Inferior parietal cortex (tissue), 1 donor: ENCODE results near the gene ST3GAL2.
"Not testable (repeated sequence)": the region's sequence is repeated elsewhere in the genome, so short reads cannot be mapped to it uniquely, and the experiment has no call there.

Experiments
- DNase-seq: peaks from one replicate; pipeline ENCODE4 v3.0.0-alpha.2; 2016; ENCODE audit errors: extremely low spot score

ST3GAL2 gene

DNA sequence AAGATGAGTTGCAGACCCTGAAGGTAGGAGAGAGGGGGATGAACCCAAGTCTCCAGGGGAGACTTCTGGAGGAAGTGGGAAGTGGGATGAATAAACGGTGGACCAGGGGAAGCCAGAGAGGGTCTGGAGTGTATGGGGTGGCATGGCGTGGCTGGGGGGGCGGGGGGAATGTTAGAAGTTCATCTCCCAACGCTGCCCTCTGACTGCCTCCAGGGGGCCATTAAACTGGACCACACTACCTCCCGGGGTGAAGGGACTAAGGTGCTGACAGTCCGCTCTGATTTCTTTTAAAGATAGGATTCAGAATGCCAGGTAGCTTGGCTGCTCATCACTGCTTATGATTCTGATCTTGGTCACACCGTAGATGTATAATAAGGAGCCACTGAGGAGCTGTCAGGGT, 21.2 kb downstream of the ST3GAL2 start:
- no peak for DNase-seq

DNA sequence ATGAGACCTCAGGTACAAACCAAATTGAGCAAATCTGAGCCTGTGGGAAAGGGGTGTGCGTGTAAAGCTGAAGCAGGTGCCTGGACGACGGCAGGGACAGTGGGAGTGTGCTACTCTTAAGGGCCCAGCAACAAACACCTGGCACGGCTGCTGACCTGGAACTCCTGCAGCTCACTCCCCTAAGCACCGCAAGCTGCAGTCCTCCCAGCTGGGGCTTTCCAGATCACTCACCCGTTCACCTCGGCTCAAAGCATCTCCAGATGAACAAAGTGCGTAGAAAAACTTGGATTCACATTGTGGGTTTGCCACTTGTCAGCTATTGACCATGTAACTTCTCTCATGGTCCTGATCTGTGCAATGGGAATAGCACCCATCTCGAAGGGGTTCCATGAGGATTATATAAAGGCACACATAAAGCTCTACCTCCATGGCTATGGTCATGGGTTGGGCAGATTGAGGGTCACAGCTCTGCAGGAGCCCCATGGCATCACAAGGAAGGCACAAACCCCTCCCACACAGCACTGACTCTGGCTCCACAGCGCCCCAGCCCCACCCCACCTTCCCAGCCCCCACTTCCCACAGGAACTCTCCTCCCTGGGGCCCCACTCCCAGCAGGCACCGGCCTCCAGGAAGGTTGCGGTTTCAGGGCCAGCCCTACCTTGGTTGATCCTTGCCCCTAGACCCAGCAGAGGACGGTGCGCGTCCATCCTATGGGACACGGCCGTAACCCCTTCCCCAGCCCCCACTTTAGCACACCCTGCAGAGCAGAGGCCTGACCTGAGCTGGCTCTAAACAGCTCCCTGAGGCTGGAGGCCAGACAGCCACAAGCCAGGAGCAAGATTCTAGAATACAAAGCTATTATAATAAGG, 21.9 kb downstream of the ST3GAL2 start:
- DNase-seq = no peak

DNA sequence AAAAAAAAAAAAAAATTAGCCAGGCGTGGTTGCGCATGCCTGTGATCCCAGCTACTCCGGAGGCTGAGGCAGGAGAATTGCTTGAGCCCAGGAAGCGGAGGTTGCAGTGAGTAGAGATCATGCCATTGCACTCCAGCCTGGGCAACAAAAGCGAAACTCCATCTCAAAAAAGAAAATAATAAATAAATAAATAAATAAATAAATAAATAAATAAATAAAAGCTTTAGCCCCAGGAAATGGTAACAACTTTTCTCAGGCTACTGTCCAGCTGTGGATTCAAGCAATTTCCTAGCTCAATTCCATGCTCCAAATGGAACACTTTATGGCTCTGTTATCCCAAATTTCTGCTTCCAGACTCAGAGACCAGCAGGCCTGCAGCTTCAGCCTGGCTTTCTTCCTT, 25.3 kb downstream of the ST3GAL2 start:
- not testable (repeated sequence) for DNase-seq

DNA sequence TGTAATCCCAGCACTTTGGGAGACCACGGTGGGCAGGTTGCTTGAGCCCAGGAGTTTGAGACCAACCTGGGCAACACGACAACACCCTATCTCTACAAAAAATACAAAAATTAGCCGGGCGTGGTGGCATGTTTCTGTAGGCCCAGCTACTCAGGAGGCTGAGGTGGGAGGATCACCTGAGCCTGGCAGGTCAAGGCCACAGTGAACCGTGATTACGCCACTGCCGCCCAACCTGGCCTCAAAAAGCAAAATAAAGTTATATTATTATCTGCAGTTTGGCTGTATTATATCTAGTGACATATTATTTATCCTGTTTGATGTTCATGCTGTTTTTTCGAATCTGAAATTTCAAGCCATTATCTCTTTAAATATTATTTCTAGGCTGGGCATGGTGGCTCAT, 26.5 kb downstream of the ST3GAL2 start:
- no peak for DNase-seq

DNA sequence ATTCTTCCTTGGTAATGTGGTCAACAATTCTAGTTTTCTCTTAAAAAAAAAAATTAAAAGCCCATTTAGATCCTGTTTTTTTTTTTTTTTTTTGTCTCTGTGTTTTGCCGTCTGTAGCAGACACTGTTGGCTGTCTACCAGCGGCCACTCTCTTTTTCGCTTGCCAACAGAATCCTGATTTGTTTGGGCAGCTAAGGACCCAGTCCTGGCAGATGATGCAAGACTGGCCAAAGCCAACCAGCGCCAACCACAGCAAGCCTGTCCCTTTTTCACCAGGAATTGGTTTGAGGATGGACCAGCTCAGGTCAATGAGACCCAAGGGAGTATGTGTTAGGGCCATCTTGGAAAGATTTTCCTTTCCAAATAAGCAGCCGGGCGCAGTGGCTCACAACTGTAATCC, 28.2 kb downstream of the ST3GAL2 start:
- peak; percentile 31 for DNase-seq

DNA sequence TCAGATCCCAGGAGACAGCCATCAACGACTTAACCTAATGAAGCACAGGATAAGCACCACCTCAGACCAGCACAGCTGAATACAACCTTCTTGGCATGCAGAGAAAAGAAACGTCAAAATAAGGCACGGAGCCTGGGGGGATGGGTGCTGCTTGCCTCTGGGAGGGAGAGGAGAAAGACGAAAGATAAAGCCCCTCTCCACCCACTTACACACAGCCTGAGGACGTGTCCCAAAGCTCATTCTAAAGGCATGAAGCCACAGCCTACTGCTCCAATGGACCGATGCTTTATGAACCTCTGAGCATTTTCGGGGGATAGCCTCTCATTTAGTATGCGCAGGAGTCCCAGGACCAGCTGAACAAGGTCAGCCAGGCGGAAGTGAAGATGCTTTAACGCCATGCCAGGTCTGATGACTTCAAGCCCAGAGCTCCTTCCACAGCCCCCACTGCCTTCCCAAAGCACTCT, 31.1 kb downstream of the ST3GAL2 start:
- DNase-seq = no peak

DNA sequence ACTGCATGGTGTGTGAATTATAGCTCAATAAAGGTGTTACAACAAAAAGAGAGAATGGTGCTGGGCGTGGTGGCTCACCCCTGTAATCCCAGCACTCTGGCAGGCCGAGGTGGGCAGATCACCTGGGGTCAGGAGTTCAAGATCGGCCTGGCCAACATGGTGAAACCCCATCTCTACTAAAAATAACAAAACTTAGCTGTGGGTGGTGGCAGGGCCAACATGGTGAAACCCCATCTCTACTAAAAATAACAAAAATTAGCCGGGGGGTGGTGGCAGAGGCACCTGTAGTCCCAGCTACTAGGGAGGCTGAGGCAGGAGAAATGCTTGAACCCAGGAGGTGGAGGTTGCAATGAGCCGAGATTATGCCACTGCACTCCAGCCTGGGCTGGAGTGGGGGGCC, 32.8 kb downstream of the ST3GAL2 start:
- DNase-seq = not testable (repeated sequence)

DNA sequence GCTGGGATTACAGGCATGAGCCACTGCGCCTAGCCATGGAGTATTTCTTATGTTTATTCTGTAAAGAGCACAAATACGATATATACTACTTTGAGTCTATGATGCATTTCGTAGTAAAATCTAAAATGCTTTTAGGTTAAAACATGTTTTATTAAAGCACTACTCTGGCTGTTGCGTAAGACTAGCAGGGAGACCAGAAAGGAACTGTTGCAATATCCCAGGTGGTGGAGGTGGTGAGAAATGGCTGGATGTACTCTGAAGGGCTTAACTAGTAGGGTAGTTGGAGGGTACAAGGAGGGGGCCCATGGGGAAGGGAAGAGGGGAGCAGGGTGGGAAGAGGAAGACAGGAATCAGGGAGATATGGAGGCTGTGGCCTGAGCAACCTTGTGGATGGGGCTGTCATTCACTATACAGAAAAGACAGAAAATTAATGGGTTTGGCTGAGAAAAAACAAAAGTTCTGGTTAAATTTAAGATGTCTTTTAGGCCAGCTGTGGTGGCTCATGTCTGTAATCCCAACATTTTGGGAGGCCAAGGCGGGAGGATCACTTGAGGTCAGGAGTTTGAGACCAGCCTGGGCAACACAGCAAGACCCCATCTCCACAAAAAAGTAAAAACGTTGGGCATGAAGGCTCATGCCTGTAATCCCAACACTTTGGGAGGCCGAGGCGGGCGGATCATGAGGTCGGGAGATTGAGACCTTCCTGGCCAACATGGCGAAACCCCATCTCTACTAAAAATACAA, 35.8 kb downstream of the ST3GAL2 start:
- no peak for DNase-seq

DNA sequence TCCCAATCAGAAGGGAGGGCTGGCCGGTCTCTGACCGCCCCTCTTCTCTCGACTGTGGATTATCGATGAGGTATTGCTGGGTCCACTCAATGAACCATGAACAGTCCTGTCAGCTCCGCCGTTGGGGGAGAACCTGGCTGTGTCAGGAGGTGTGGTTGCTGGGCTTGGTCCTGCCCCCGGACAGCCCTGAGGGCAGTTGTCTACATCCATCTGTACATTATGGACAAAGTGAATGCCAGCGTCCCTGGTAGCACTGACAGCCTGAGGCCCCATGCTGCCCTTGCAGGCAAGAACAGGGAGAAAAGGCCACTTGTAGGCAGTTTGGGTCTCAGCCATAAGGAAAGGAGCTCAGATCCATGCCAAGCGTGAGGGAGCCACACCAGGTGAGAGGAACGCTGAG, 38.9 kb downstream of the ST3GAL2 start:
- DNase-seq = no peak

DNA sequence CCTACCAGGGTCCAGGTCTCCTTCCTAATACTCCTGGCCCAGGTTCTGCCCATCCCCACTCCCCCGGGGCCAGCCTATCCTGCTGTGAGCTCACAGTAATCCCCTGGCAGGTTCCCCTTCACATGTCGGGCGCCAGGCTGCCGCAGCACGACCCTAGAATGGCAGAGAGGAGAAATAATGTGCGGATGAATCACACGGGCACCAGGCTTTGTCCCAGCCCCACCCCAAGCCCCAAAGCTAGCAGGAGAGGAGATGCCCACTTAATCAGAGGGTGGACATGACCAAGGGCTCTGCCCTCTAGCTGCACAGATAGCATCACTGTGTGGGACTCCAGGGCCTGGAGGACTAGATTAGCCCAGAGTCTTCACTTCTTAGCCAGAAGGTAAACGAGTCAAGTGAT, 39.5 kb downstream of the ST3GAL2 start:
- DNase-seq = no peak

DNA sequence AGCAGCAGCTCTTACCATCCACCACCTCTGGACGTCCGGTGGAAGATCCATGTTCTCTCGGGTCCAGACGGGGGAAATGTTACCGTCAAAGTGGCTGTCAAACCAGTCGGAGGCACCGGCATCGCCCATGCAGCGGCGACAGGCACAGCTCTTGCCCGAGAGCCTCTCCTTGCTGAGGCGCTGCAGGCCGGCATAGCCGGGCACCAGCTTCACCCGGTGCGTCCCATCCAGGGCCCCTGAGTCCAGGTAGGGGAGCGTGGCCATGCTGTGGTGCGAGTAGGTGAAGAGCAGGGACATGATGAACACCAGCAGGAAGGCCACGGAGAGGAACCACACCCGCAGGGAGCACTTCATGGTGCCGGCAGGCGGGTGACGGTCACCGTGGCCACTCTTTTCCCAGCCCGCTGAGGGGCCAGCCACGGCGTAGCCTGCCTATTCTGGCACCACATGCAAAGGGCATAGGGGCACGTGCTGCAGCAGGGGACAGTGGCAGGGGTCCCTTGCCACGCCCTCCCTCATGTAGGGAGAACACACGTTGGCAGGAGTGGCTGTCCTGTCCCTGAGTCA, 40.6 kb downstream of the ST3GAL2 start:
- no peak for DNase-seq

DNA sequence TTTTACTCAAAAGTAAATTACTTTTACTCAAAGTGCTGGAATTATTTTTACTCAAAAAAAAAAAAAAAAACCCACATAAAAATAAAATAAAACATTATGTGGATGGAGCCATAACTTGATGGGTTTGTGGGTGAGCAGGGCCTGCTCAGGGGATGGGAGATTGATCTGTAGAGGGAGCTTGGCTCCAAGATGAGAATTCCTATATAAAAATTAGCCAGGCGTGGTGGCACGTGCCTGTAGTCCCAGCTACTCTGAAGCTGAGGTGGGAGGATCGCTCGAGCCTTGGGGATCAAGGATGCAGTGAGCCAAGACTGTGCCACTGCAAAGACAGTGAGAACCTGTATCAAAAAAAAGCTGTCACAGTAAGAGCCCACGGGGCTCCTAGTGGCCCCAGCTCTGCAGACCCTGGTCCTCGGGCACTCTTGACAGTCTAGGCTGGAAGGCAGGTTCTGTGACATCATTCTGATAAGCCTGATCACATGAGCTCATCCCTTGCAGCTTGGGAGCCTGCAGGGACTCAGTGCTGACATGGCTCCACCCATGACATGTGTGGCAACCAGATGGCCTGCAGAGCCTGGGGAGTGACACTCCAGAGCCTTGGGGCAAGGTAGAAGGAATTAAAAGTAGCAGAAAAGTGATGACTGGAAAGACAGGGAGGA, 42.5 kb downstream of the ST3GAL2 start:
- DNase-seq = no peak

DNA sequence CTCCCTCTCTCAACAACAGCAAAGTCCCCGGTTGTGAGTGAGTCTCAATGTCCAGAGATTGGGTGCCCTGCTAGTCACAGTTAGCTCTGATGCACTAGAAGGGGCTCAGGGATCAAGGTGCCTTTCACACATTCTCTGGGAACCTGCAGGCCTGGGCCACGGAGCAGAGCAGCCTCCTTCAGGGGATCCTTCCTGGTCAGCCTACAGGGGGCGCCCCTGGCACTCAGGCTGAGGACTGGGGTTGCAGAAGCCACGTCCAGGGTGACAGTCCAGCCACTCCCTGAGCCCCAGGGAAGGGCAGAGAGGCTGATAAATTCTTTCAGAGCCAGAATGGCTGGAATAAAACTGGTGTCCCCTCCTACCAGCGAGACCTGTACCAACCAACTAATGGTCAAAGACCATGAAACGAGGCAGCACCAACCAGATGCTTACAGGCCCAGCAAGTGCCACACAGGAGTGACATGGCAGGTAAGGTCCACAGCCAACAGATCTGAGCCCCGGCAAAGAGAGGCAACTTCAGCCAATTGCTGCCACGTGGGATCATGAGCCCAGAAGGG, 43.5 kb downstream of the ST3GAL2 start:
- no peak for DNase-seq

DNA sequence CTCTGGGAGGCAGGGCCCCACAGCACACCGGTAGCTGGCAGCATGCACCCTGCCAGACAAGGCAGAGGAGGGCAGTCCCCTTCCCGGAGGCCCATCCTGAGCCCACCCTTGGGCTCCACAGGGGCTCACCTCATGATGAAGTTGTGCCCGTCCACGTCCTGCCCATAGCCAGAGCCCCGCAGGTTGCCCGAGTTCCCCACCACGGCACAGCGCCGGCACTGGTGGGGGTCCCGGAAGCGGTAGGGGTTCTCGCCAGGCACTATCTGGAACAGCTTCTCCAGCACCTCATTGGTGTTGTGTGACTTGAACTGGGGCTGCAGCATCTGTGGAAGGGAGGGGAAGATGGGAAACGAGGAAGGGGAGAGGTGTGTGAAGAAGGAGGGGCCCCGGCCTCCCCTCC, 44.0 kb downstream of the ST3GAL2 start:
- no peak for DNase-seq

DNA sequence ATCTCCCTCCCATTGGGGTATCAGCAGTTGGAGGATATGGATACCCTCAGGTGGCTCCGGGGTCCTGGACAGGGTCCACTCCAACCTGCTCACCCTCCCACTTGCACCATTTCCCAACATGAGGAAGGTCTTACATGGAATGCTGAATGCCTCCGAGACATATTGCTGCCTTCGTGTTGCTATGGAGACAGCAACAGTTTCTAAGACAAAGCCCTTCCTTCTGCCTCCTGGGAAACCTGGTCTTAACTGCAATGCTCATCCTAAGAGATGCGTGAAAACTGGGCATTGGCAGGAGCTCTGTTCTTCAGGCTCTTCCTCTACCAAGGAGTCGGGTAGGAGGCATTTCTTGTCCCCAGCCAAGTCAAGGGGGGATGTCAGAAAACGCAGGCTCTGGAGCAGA, 45.2 kb downstream of the ST3GAL2 start:
- peak; percentile 24 for DNase-seq

DNA sequence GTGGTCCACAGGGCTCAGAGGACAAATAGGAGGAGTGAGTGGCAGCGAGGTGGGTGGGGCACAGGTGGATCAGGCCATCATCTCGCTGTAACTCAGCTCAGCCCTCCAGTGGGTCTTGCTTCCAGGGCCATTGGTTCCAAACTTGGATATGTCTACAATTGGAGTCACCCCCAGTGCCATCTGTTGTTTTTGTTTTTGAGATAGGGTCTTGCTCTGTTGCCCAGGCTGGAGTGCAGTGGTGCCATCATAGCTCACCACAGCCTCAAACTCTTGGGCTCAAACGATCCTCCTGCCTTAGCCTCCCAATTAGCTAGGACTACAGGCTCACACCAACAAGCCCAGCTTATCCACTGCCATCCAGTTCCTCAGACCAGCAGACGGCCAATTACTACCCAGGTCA, 46.3 kb downstream of the ST3GAL2 start:
- DNase-seq = no peak

DNA sequence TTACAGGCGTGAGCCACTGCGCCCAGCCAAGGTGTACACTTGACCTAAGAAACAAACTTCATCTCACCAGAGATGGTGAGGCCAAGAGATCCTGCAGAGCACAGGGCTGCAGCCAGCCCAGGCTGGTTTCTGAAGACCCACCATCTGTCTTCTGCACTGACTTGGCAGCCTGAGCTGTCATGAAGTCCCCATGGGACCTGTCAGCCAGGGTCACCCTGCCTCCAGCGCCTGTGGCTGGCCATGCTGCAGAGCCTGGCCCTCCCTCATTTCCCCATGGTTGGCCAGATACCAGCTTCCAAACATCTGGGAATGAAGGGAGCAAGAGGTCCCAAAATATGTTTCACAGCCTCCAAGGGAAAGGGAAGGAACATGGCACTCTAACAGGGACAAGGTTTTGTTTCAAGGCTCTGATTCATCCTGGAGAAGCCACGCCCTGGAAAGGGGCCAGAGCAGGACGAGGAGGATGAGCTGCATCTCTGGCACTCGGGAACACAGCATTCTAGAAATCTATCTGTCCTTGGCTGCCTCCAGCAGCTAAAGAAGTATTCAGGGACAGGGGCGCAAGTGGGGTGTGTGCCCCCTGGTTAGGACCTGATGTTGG, 46.9 kb downstream of the ST3GAL2 start:
- peak; percentile 69 for DNase-seq

DNA sequence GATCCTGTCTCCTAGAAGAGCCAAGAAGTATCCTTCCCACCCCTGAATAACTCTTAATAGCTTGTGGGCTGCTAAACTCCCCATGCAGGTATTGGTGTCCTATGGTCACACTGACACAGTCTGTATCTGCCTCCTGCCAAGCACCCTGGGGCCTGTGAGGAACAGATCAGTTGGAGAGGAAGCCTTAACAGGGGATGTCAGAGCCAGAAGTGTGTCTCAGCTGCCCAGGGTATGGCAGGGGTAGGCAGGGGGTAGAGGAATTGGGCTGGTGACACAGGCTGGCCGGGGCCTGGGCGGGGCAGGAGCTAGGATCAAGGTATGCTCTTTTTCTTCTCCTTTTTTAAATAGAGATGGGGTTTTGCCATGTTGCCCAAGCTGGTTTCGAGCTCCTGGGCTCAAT, 47.5 kb downstream of the ST3GAL2 start:
- DNase-seq = no peak

DNA sequence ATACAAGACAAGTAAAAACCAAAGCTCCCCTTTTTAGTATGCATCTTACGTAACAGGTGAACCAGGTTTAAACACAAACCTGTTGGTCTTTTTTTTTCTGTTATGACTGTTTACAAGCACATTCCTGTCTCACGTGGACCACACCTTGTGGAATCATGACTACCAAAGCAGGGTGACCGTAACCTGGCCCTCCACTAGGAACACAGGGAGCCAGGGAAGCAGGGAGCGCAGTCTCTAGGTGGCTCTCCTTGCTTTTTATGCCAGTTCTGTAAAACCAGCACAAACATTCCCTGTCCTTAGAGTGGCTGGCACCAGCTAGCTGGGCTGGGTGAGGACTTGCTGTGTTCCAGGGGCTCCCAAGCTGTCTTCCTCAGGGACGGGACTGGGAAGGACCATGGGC, 48.1 kb downstream of the ST3GAL2 start:
- no peak for DNase-seq

DNA sequence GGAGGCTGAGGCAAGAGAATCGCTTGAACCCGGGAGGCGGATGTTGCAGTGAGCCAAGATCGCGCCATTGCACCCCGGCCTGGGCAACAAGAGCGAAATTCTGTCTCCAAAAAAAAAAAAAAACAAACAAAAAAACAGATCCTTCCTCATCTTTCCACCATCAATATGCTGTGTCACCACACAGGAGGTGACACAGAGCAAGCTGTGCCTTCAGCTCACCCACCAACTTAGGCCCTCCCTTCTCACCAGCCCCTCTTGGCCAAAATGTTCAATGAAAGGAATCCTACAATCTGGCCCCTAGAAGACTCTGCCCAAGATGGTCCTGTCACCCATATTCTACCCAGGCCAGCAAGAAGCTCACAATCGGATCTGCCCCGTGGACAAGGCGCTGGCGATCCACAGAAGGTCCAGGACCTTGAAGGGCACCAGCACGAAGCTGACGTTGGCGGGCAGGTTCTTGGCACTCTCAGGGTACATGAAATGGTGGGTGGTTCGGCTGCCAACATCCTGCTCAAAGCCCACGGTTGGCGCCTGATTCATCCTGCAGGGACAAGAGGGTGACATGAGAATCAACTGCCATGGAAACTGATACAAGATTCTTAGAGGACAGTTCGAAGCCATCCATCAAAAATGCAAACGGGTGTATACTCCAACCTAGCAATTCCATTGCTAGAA, 50.8 kb downstream of the ST3GAL2 start:
- no peak for DNase-seq
